Right lobe of liver (tissue), 6 donors: Measurements from ENCODE around the gene ABCC5. TPM values are rescaled to one million over a fixed set of nuclear protein-coding genes. Genes with fewer than 3 reads are reported as not detected.

Source experiments
- ATAC-seq, 4 donors: fragments of 200-7000 bp; cut with Tn5 transposase; one replicate each; pipeline ENCODE4 v1.9.1; 2020; ENCODE audit warnings: mild to moderate bottlenecking in 4 of 4, moderate library complexity in 4 of 4
- DNase-seq, 3 donors: peaks; one replicate each; pipeline ENCODE4 v3.0.0-alpha.2; 2020
- H3K27ac ChIP-seq, 3 donors: fragments of 200-600 bp; one replicate each; pipeline ENCODE4 v1.8.0; 2022
- H3K27me3 ChIP-seq, 2 donors: fragments of 200-600 bp; one replicate each; pipeline ENCODE4 v1.8.0; 2022
- H3K36me3 ChIP-seq, 4 donors: fragments of 200-600 bp; sonication (generic) in 1 of 4; one replicate each; pipeline versions ENCODE4 v1.5.1 to v1.8.0; 2017 to 2022; ENCODE audit warnings: control low read depth in 1 of 4
- H3K4me1 ChIP-seq, 4 donors: fragments of 200-600 bp; sonication (generic) in 1 of 4; one replicate each; pipeline versions ENCODE4 v1.5.1 to v1.8.0; 2017 to 2022; ENCODE audit warnings: control low read depth in 1 of 4
- H3K4me3 ChIP-seq, 3 donors: fragments of 200-600 bp; one replicate each; pipeline ENCODE4 v1.8.0; 2022
- H3K9me3 ChIP-seq, 4 donors: fragments of 200-600 bp; sonication (generic) in 1 of 4; one replicate each; pipeline versions ENCODE4 v1.5.1 to v1.8.0; 2017 to 2022; ENCODE audit warnings: control low read depth in 1 of 4
- CTCF ChIP-seq, 4 donors: fragments of 200-600 bp in 3 of 4; fragments of 450-650 bp in 1 of 4; IDR thresholded peaks; one replicate each; pipeline versions ENCODE4 v1.5.1 to v1.8.0; 2016 to 2022; ENCODE audit warnings: antibody characterized with exemption in 4 of 4, mild to moderate bottlenecking in 2 of 4
- POLR2A ChIP-seq: fragments of 450-650 bp; IDR thresholded peaks from one replicate; pipeline ENCODE4 v1.6.1; 2017; ENCODE audit warnings: antibody characterized with exemption, mild to moderate bottlenecking
- WGBS: methylation state at CpG from one replicate; pipeline ENCODE4 v1.1.6; 2018; ENCODE audit warnings: low coverage, low lambda C conversion rate; ENCODE audit not compliant: insufficient coverage; ENCODE audit errors: missing lambda C conversion rate; 5-methylcytosine and 5-hydroxymethylcytosine counted together
- intact Hi-C, 2 donors: fragments of 100-400 bp; cut with DNase I; formaldehyde crosslinking; loops; one replicate each; pipeline versions ENCODE4 v1.11.2 to v1.14.1; 2022
- total RNA-seq, 6 experiments: library from RNA; depleted of rRNA in 2 of 6; stranded (reverse); fragments of >200 nt in 2 of 6; fragmentation: NEBNext Ultra II Directional in 3 of 6; extraction: Animal tissue kit (Norgen Biotek cat#: 25700) in 3 of 6; gene quantifications; one replicate each; pipeline versions ENCODE4 v1.1.0 to v1.2.4, GENCODE V29; 2016 to 2023
- donor health status: DM: no; HTN: yes; CAD: no.
- donor health status: DM: no; HTN: no; CAD: no.
- donor health status: DM: no; HTN: no; CAD: no.
- donor health status: DM: no; HTN: yes; CAD: no.
- donor health status: DM: no; HTN: yes; CAD: no.

ABCC5 gene
- total RNA-seq, 6 experiments from 2014 or later: 5.5 to 9.4 (median 7.6) TPM

GRCh38 chr3:183944775-183945174 is 72.9 kb downstream of the ABCC5 start:
- no peaks in the 10 kb centered on the region for H3K27me3 ChIP-seq
- DNase-seq (no peak), ATAC-seq (no peak)
- H3K4me3 ChIP-seq: no peak overlapping the region
- H3K9me3 ChIP-seq: no peaks in the 10 kb centered on the region
- intact Hi-C loops: no loop called here
- TF ChIP-seq CTCF (IDR thresholded peaks at IDR 0.05): no peak
- TF ChIP-seq POLR2A: no peak
- no peak overlapping the region for H3K27ac ChIP-seq
- WGBS: 75% methylated on average over 3 of the region's 5 CpGs
- peaks cover 0 to 31% (median 2%) of the 10 kb centered on the region in 4 donors for H3K36me3 ChIP-seq
- no peaks in the 10 kb centered on the region for H3K4me1 ChIP-seq

- DNase-seq: no peak
- peaks cover 0 to 25% (median 0%) of the 10 kb centered on the region in 4 donors for H3K36me3 ChIP-seq
These were observed 73.9 kb downstream of the ABCC5 start for GRCh38 chr3:183943739-183944138.

GRCh38 chr3:183941216-183941615 is 76.5 kb downstream of the ABCC5 start:
- no peak for TF ChIP-seq CTCF (IDR thresholded peaks at IDR 0.05)
- no peak for TF ChIP-seq POLR2A
- no peaks in the 10 kb centered on the region for H3K4me1 ChIP-seq
- no peak for ATAC-seq
- H3K36me3 ChIP-seq: peaks cover 0 to 19% (median 0%) of the 10 kb centered on the region in 4 donors
- no peak overlapping the region for H3K4me3 ChIP-seq
- intact Hi-C loops: no loop called here
- no peak overlapping the region for H3K27ac ChIP-seq
- WGBS: 53% methylated on average over 2 of the region's 2 CpGs
- H3K27me3 ChIP-seq: no peaks in the 10 kb centered on the region
- H3K9me3 ChIP-seq: no peaks in the 10 kb centered on the region
- DNase-seq: no peak

More at GRCh38 chr3:183943739-183944138, 73.9 kb downstream of the ABCC5 start:
- Histone ChIP-seq H3K27me3 (no peaks in the 10 kb centered on the region), H3K4me1 (no peaks in the 10 kb centered on the region), H3K9me3 (no peaks in the 10 kb centered on the region), H3K27ac (no peak overlapping the region), H3K4me3 (no peak overlapping the region)
- intact Hi-C loops: no loop called here
- no peak for ATAC-seq
- 90% methylated on average over 6 of the region's 6 CpGs for WGBS
- no peak for TF ChIP-seq CTCF (IDR thresholded peaks at IDR 0.05)
- no peak for TF ChIP-seq POLR2A

GRCh38 chr3:183937601-183938286 is 79.9 kb downstream of the ABCC5 start:
- Histone ChIP-seq H3K36me3 (peaks cover 0 to 6% (median 0%) of the 10 kb centered on the region in 4 donors), H3K27ac (no peak overlapping the region), H3K9me3 (no peaks in the 10 kb centered on the region), H3K27me3 (no peaks in the 10 kb centered on the region), H3K4me3 (no peak overlapping the region), H3K4me1 (no peaks in the 10 kb centered on the region)
- ATAC-seq (no peak), DNase-seq (no peak)
- intact Hi-C loops: no loop called here
- no CpG with 5 or more reads among the region's 10 CpGs for WGBS
- TF ChIP-seq CTCF (IDR thresholded peaks at IDR 0.05) (no peak), POLR2A (no peak)
